GM18867 (cell line): Measurements from ENCODE around the gene TRERF1.

ENCODE experiments used
- ATAC-seq: cut with Tn5 transposase; IDR thresholded peaks from one replicate; pipeline ENCODE4 v1.9.1; 2021; ENCODE audit warnings: mild to moderate bottlenecking, moderate library complexity; ENCODE audit not compliant: unreplicated experiment

TRERF1 gene

DNA sequence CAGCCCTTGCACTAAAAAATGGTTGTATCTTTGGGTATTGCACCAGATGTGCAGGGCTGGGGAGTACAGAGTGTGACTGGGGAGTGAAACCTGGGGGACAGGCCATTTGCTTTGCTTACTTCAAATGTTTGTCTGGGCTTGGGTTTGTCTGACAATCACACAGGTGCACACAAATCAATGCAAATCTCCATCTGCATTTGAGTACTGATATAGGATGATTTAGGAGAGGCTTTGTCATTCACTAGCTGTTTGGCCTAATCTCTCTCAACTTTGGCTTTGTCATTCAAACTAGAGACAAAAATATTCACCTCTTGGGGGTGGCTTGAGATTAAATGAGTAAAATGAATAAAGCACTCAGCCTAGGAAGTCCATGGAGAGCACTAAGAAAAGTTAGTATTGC, 274.7 kb downstream of the TRERF1 start:
- no peak for ATAC-seq

DNA sequence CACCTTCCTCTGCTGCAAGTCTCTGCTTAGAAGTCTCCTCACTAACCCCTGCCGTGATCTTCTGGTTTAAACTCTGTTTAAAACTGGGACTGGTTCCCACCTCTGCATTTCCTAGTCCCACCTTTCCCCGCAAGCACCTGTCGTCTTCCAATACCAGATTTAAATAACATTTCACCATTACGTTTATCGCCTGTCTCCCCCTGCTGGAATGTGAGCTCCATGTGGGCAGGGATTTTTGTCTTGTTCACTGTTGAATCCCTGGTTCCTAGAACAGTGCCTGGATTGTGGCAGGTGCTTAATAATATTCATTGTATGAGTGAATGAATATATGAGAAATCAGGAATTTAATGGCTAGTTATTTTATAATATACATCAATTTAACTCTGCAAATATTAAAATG, 275.9 kb downstream of the TRERF1 start:
- no peak for ATAC-seq
